HEK293 (cell line): Measurements from ENCODE around the gene PDE9A.

Experiments used
- CTCF ChIA-PET: fragments of 350-600 bp; formaldehyde crosslinking; extraction: SDS; loops from one replicate; lab custom pipeline; 2021; ENCODE audit warnings: antibody characterized with exemption; lab: Yijun Ruan, JAX
- POLR2A ChIA-PET: fragments of 300-600 bp; formaldehyde crosslinking; extraction: SDS; loops from one replicate; lab custom pipeline; 2020; ENCODE audit warnings: antibody characterized with exemption, inconsistent platforms; lab: Yijun Ruan, JAX
- H3K27ac ChIP-seq: fragments of 200-500 bp; sonication (Bioruptor generic); 2 replicates; pipeline ENCODE4 v1.5.1; 2014; ENCODE audit warnings: low read depth, low read length, control low read depth, inconsistent platforms; ENCODE audit errors: extremely low read depth
- H3K36me3 ChIP-seq, 2 experiments: fragments of 200-500 bp in 1 of 2; sonication (Bioruptor generic) in 1 of 2; 1 replicate in 1 of 2; 2 replicates in 1 of 2; pipeline ENCODE4 v1.5.1; 2014 to 2017; ENCODE audit warnings: inconsistent platforms in 2 of 2, low read length in 2 of 2; ENCODE audit not compliant: control insufficient read depth in 2 of 2, insufficient read depth in 1 of 2
- H3K4me1 ChIP-seq: fragments of 200-500 bp; sonication (Bioruptor generic); 2 replicates; pipeline ENCODE4 v1.5.1; 2014; ENCODE audit warnings: mild to moderate bottlenecking, low read length, inconsistent platforms; ENCODE audit not compliant: control insufficient read depth, insufficient read depth
- H3K4me3 ChIP-seq: 2 replicates; pipeline ENCODE4 v1.5.1; 2011; ENCODE audit warnings: low read depth, mild to moderate bottlenecking, control low read depth, low read length, moderate library complexity
- H3K9me3 ChIP-seq: fragments of 200-500 bp; sonication (Bioruptor generic); 2 replicates; pipeline ENCODE4 v1.5.1; 2014; ENCODE audit warnings: low read depth, low read length, inconsistent platforms; ENCODE audit not compliant: control insufficient read depth, insufficient read depth
- GLIS1 ChIP-seq: fragments of 450-650 bp; formaldehyde crosslinking; IDR thresholded peaks from 2 replicates; pipeline ENCODE4 v1.5.1; 2016; ENCODE audit warnings: missing biosample characterization, missing genetic modification characterization
- GLIS2 ChIP-seq: fragments of 450-650 bp; formaldehyde crosslinking; IDR thresholded peaks from 2 replicates; pipeline ENCODE4 v1.5.1; 2016; ENCODE audit warnings: missing biosample characterization, missing genetic modification characterization
- IKZF3 ChIP-seq: fragments of 450-650 bp; IDR thresholded peaks from 2 replicates; pipeline ENCODE4 v1.5.0; 2018; ENCODE audit warnings: missing biosample characterization, mild to moderate bottlenecking, missing genetic modification characterization, moderate library complexity
- SCRT2 ChIP-seq: fragments of 450-650 bp; formaldehyde crosslinking; IDR thresholded peaks from 2 replicates; pipeline ENCODE4 v1.5.1; 2016; ENCODE audit warnings: missing biosample characterization, missing genetic modification characterization
- ZNF133 ChIP-seq: fragments of 450-650 bp; formaldehyde crosslinking; IDR thresholded peaks from 2 replicates; pipeline ENCODE4 v1.5.1; 2016; ENCODE audit warnings: missing biosample characterization, missing genetic modification characterization
- ZNF23 ChIP-seq: fragments of 450-650 bp; formaldehyde crosslinking; IDR thresholded peaks from 2 replicates; pipeline ENCODE4 v1.5.1; 2016; ENCODE audit warnings: missing biosample characterization, missing genetic modification characterization, borderline replicate concordance
- ZNF302 ChIP-seq: fragments of 450-650 bp; formaldehyde crosslinking; IDR thresholded peaks from 2 replicates; pipeline ENCODE4 v1.5.1; 2016; ENCODE audit warnings: missing biosample characterization, missing genetic modification characterization, low read depth
- ZNF585B ChIP-seq: fragments of 450-650 bp; formaldehyde crosslinking; IDR thresholded peaks from 2 replicates; pipeline ENCODE4 v1.5.1; 2016; ENCODE audit warnings: missing biosample characterization, missing genetic modification characterization
- ZNF660 ChIP-seq: fragments of 450-650 bp; IDR thresholded peaks from 2 replicates; pipeline ENCODE4 v1.5.1; 2018; ENCODE audit warnings: missing biosample characterization, mild to moderate bottlenecking, missing genetic modification characterization
- ZNF677 ChIP-seq: fragments of 450-650 bp; IDR thresholded peaks from 2 replicates; pipeline ENCODE4 v1.5.0; 2018; ENCODE audit warnings: missing biosample characterization, mild to moderate bottlenecking, missing genetic modification characterization, moderate library complexity
- ZNF791 ChIP-seq: fragments of 450-650 bp; formaldehyde crosslinking; IDR thresholded peaks from 2 replicates; pipeline ENCODE4 v1.5.1; 2016; ENCODE audit warnings: missing biosample characterization, missing genetic modification characterization
- ZNF837 ChIP-seq: fragments of 450-650 bp; formaldehyde crosslinking; IDR thresholded peaks from 2 replicates; pipeline ENCODE4 v1.5.1; 2016; ENCODE audit warnings: missing biosample characterization, missing genetic modification characterization
- TF ChIP-seq, protein P1 (sequence below): fragments of 450-650 bp; formaldehyde crosslinking; conservative IDR thresholded peaks from 2 replicates; pipeline ENCODE4 v1.5.1; 2016; ENCODE audit warnings: low read depth, missing biosample characterization, missing genetic modification characterization
- TF ChIP-seq, protein P2 (sequence below): fragments of 450-650 bp; formaldehyde crosslinking; IDR thresholded peaks from 2 replicates; pipeline ENCODE4 v1.5.0; 2017; ENCODE audit warnings: missing biosample characterization, missing genetic modification characterization, borderline replicate concordance
- TF ChIP-seq, protein P3 (sequence below): fragments of 450-650 bp; formaldehyde crosslinking; IDR thresholded peaks from 2 replicates; pipeline ENCODE4 v1.5.1; 2016; ENCODE audit warnings: missing biosample characterization, missing genetic modification characterization
- TF ChIP-seq, protein P4 (sequence below): fragments of 450-650 bp; formaldehyde crosslinking; IDR thresholded peaks from 2 replicates; pipeline ENCODE4 v1.5.1; 2016; ENCODE audit warnings: missing biosample characterization, missing genetic modification characterization, low read depth

The PDE9A gene

DNA sequence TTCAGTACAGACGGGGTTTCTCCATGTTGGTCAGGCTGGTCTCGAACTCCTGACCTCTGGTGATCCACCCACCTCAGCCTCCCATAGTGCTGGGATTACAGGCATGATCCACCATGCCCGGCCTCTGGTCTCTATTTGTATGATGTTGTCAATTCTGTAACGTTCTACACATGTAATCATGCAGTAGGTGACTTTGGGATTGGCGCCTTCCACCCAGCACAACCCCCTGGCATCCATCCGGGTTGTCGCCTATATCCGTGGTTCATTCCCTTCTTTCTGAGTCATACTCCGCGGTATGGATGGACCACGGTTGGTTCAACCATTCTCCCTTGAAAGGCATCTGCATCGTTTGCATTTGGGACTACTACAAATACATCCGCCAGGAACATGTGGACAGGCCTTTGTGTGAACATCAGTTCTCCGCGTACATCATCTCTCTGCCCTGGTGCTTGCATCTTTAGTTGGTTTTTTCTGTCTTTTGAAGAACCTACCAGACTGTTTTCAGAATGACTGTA is 72.1 kb downstream of the PDE9A start:
- H3K27ac ChIP-seq: no peak overlapping the region

More for the DNA sequence above, 72.1 kb downstream of the PDE9A start:
- Histone ChIP-seq H3K4me3 (no peak overlapping the region), H3K36me3 (no peaks in the 10 kb centered on the region), H3K9me3 (no peaks in the 10 kb centered on the region; the same call in 1 of the 2 replicates), H3K4me1 (peaks cover 4% of the 10 kb centered on the region; the same call in 1 of the 2 replicates)
- ChIA-PET CTCF (no interaction called here), POLR2A (no interaction called here)
- TF ChIP-seq ZNF133 (no peak), IKZF3 (no peak), ZNF677 (no peak), ZNF660 (tag by site-specific recombination) (no peak), ZNF585B (tag by site-specific recombination) (no peak), ZNF837 (tag by site-specific recombination) (no peak), ZNF302 (tag by site-specific recombination) (no peak), ZNF23 (tag by site-specific recombination) (no peak), SCRT2 (no peak), ZNF791 (tag by site-specific recombination) (no peak), GLIS1 (tag by site-specific recombination) (no peak), GLIS2 (tag by site-specific recombination) (no peak)
- TF ChIP-seq, protein P1, sequence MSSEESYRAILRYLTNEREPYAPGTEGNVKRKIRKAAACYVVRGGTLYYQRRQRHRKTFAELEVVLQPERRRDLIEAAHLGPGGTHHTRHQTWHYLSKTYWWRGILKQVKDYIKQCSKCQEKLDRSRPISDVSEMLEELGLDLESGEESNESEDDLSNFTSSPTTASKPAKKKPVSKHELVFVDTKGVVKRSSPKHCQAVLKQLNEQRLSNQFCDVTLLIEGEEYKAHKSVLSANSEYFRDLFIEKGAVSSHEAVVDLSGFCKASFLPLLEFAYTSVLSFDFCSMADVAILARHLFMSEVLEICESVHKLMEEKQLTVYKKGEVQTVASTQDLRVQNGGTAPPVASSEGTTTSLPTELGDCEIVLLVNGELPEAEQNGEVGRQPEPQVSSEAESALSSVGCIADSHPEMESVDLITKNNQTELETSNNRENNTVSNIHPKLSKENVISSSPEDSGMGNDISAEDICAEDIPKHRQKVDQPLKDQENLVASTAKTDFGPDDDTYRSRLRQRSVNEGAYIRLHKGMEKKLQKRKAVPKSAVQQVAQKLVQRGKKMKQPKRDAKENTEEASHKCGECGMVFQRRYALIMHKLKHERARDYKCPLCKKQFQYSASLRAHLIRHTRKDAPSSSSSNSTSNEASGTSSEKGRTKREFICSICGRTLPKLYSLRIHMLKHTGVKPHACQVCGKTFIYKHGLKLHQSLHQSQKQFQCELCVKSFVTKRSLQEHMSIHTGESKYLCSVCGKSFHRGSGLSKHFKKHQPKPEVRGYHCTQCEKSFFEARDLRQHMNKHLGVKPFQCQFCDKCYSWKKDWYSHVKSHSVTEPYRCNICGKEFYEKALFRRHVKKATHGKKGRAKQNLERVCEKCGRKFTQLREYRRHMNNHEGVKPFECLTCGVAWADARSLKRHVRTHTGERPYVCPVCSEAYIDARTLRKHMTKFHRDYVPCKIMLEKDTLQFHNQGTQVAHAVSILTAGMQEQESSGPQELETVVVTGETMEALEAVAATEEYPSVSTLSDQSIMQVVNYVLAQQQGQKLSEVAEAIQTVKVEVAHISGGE (tag by site-specific recombination): no peak
- TF ChIP-seq, protein P2, sequence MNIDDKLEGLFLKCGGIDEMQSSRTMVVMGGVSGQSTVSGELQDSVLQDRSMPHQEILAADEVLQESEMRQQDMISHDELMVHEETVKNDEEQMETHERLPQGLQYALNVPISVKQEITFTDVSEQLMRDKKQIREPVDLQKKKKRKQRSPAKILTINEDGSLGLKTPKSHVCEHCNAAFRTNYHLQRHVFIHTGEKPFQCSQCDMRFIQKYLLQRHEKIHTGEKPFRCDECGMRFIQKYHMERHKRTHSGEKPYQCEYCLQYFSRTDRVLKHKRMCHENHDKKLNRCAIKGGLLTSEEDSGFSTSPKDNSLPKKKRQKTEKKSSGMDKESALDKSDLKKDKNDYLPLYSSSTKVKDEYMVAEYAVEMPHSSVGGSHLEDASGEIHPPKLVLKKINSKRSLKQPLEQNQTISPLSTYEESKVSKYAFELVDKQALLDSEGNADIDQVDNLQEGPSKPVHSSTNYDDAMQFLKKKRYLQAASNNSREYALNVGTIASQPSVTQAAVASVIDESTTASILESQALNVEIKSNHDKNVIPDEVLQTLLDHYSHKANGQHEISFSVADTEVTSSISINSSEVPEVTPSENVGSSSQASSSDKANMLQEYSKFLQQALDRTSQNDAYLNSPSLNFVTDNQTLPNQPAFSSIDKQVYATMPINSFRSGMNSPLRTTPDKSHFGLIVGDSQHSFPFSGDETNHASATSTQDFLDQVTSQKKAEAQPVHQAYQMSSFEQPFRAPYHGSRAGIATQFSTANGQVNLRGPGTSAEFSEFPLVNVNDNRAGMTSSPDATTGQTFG (tag by site-specific recombination): no peak
- TF ChIP-seq, protein P3, sequence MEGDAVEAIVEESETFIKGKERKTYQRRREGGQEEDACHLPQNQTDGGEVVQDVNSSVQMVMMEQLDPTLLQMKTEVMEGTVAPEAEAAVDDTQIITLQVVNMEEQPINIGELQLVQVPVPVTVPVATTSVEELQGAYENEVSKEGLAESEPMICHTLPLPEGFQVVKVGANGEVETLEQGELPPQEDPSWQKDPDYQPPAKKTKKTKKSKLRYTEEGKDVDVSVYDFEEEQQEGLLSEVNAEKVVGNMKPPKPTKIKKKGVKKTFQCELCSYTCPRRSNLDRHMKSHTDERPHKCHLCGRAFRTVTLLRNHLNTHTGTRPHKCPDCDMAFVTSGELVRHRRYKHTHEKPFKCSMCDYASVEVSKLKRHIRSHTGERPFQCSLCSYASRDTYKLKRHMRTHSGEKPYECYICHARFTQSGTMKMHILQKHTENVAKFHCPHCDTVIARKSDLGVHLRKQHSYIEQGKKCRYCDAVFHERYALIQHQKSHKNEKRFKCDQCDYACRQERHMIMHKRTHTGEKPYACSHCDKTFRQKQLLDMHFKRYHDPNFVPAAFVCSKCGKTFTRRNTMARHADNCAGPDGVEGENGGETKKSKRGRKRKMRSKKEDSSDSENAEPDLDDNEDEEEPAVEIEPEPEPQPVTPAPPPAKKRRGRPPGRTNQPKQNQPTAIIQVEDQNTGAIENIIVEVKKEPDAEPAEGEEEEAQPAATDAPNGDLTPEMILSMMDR (tag by site-specific recombination): no peak
- TF ChIP-seq, protein P4, sequence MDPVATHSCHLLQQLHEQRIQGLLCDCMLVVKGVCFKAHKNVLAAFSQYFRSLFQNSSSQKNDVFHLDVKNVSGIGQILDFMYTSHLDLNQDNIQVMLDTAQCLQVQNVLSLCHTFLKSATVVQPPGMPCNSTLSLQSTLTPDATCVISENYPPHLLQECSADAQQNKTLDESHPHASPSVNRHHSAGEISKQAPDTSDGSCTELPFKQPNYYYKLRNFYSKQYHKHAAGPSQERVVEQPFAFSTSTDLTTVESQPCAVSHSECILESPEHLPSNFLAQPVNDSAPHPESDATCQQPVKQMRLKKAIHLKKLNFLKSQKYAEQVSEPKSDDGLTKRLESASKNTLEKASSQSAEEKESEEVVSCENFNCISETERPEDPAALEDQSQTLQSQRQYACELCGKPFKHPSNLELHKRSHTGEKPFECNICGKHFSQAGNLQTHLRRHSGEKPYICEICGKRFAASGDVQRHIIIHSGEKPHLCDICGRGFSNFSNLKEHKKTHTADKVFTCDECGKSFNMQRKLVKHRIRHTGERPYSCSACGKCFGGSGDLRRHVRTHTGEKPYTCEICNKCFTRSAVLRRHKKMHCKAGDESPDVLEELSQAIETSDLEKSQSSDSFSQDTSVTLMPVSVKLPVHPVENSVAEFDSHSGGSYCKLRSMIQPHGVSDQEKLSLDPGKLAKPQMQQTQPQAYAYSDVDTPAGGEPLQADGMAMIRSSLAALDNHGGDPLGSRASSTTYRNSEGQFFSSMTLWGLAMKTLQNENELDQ (tag by site-specific recombination): no peak
